Calu3 (cell line): Measurements from ENCODE around the gene SCN4A. TPM values are rescaled to one million over a fixed set of nuclear protein-coding genes. Genes with fewer than 3 reads are reported as not detected.

Experiments
- BruUV-seq: library from RNA; stranded (reverse); fragments of 400-500 nt; replicated peaks from 2 replicates; lab custom pipeline; 2021; lab: Mats Ljungman, UMichigan
- CTCF ChIA-PET: fragments of 300-600 bp; sonication (Branson Sonifier 250); formaldehyde crosslinking; loops from one replicate; lab custom pipeline; 2022; ENCODE audit warnings: antibody characterized with exemption; lab: Charles Lee
- DNase-seq: peaks from one replicate; pipeline ENCODE4 v3.0.0; 2022
- H3K27ac Mint-ChIP-seq: one replicate; pipeline ENCODE4 v1.8.0; 2022; ENCODE audit warnings: mixed read lengths; ENCODE audit not compliant: unreplicated experiment
- H3K27me3 Mint-ChIP-seq: one replicate; pipeline ENCODE4 v1.8.0; 2022; ENCODE audit warnings: mixed read lengths; ENCODE audit not compliant: unreplicated experiment
- H3K36me3 Mint-ChIP-seq: one replicate; pipeline ENCODE4 v1.8.0; 2022; ENCODE audit warnings: mild to moderate bottlenecking, moderate library complexity, mixed read lengths; ENCODE audit not compliant: insufficient read depth, unreplicated experiment
- H3K4me1 Mint-ChIP-seq: one replicate; pipeline ENCODE4 v1.8.0; 2022; ENCODE audit warnings: mild to moderate bottlenecking, low read depth, mixed read lengths; ENCODE audit not compliant: unreplicated experiment
- H3K4me3 Mint-ChIP-seq: one replicate; pipeline ENCODE4 v1.8.0; 2022; ENCODE audit warnings: mild to moderate bottlenecking, low read depth, moderate library complexity, mixed read lengths; ENCODE audit not compliant: unreplicated experiment
- H3K9me3 Mint-ChIP-seq: one replicate; pipeline ENCODE4 v1.8.0; 2022; ENCODE audit warnings: low read depth, mixed read lengths; ENCODE audit not compliant: unreplicated experiment
- intact Hi-C: fragments of 100-400 bp; cut with micrococcal nuclease; formaldehyde crosslinking; loops from one replicate; pipeline ENCODE4 v1.10.0; 2022; ENCODE audit not compliant: unreplicated experiment
- total RNA-seq: library from RNA; stranded (reverse); gene quantifications from 2 replicates; pipeline ENCODE4 v1.2.3, GENCODE V29; 2022
- TF ChIP-seq, protein P1 (sequence below): fragments of 200-600 bp; IDR thresholded peaks from one replicate; pipeline ENCODE4 v1.8.0; 2022; ENCODE audit warnings: antibody characterized with exemption; ENCODE audit not compliant: unreplicated experiment

SCN4A gene
- total RNA-seq, 1 experiment from 2014 or later = not detected

- no peaks in the 10 kb centered on the region for H3K27me3 Mint-ChIP-seq
- H3K4me3 Mint-ChIP-seq = no peak overlapping the region
- TF ChIP-seq, protein P1, sequence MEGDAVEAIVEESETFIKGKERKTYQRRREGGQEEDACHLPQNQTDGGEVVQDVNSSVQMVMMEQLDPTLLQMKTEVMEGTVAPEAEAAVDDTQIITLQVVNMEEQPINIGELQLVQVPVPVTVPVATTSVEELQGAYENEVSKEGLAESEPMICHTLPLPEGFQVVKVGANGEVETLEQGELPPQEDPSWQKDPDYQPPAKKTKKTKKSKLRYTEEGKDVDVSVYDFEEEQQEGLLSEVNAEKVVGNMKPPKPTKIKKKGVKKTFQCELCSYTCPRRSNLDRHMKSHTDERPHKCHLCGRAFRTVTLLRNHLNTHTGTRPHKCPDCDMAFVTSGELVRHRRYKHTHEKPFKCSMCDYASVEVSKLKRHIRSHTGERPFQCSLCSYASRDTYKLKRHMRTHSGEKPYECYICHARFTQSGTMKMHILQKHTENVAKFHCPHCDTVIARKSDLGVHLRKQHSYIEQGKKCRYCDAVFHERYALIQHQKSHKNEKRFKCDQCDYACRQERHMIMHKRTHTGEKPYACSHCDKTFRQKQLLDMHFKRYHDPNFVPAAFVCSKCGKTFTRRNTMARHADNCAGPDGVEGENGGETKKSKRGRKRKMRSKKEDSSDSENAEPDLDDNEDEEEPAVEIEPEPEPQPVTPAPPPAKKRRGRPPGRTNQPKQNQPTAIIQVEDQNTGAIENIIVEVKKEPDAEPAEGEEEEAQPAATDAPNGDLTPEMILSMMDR = no peak
- BruUV-seq = no TSS peak
- intact Hi-C loops = no loop called here
- H3K9me3 Mint-ChIP-seq = no peaks in the 10 kb centered on the region
- CTCF ChIA-PET = interaction anchor here (0.6 kb wide), 1 partner anchor 1567 kb away, joined by 9 read pairs; no protein-coding TSS in a partner anchor
- no peak for DNase-seq
- no peak overlapping the region for H3K27ac Mint-ChIP-seq
- H3K36me3 Mint-ChIP-seq = no peaks in the 10 kb centered on the region
- peaks cover 13% of the 10 kb centered on the region for H3K4me1 Mint-ChIP-seq
These were observed 44.3 kb upstream of the SCN4A start for GRCh38 chr17:64016974-64017373.

- BruUV-seq = no TSS peak
- Mint-ChIP-seq H3K4me1 (peaks cover 13% of the 10 kb centered on the region), H3K36me3 (no peaks in the 10 kb centered on the region), H3K27ac (no peak overlapping the region), H3K4me3 (no peak overlapping the region), H3K27me3 (no peaks in the 10 kb centered on the region), H3K9me3 (no peaks in the 10 kb centered on the region)
- intact Hi-C loops = no loop called here
- CTCF ChIA-PET = no interaction called here
- no peak for DNase-seq
- TF ChIP-seq, protein P1 = no peak
These were observed 43.6 kb upstream of the SCN4A start for GRCh38 chr17:64016231-64016784.

DNA sequence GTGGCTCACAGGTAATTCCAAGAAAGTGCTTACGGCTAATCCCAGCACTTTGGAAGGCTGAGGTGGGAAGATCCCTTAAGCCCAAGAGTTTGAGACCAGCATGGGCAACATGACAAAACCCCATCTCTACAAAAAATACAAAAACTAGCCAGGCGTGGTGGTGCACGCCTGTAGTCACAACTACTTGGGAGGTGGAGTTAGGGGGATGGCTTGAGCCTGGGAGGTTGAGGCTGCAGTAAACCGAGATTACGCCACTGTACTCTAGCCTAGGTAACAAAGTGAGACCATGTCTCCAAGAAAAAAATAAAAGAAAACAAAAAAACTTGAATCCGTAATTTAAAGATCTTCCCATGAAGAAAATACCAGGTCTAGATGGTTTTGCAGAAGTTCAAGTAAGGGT, 42.7 kb upstream of the SCN4A start:
- Mint-ChIP-seq H3K4me1 (peaks cover 13% of the 10 kb centered on the region), H3K27ac (no peak overlapping the region), H3K27me3 (no peaks in the 10 kb centered on the region), H3K36me3 (no peaks in the 10 kb centered on the region), H3K9me3 (no peaks in the 10 kb centered on the region), H3K4me3 (no peak overlapping the region)
- intact Hi-C loops = no loop called here
- DNase-seq = no peak
- CTCF ChIA-PET = no interaction called here
- TF ChIP-seq, protein P1 = no peak
- no TSS peak for BruUV-seq

DNA sequence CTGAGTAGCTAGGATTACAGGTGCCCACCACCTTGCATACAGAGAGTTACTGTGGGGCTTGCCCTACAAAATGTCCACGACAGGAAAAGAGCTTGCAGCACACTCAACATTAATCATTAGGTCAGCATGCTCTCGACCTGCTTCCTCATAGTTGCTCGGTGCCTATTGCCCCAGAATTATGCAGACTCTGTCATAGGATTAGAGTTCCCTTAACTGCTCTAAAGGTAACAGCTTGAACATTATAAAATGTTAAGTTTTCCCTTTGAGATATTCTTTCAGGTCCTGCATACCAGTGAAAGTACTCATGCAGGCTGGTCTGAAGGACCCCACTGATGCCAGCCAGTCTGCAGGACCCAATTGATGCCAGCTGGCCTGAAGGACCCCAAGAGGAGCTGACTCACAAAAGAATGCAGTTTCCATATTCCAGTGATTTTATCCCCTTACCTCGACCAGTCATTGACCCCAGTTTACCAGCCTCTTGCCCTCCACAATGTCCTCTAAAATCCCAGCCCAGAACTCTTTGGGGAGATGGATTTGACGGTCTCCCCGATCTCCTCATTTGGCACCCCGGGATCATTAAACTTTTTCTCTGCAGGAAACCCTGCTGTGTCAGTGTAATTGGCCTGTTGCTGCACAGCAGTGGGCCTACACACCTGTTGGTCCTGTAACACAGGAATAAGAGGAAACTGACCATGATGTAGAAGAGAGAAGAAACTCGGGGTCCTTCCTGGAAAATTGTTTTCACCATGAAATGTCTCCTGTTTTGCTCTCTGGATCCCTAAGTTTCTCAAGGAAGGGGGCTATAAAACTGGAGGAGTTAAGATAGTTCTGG, 37.1 kb upstream of the SCN4A start:
- CTCF ChIA-PET = interaction anchor here (1.0 to 1.1 kb wide), 3 partner anchors 11 to 19 kb away, joined by 3 to 4 read pairs (median 3); partner anchors contain the start of gene ICAM2
- no TSS peak for BruUV-seq

More for the DNA sequence above, 37.1 kb upstream of the SCN4A start:
- H3K4me3 Mint-ChIP-seq = no peak overlapping the region
- no peak overlapping the region for H3K27ac Mint-ChIP-seq
- H3K4me1 Mint-ChIP-seq = peaks cover 29% of the 10 kb centered on the region
- H3K36me3 Mint-ChIP-seq = peaks cover 6% of the 10 kb centered on the region
- TF ChIP-seq, protein P1 = no peak
- DNase-seq = no peak
- H3K27me3 Mint-ChIP-seq = no peaks in the 10 kb centered on the region
- intact Hi-C loops = no loop called here
- H3K9me3 Mint-ChIP-seq = no peaks in the 10 kb centered on the region
